ENCODE data around the gene ALDOB. TPM values are rescaled to one million over a fixed set of nuclear protein-coding genes. Genes with fewer than 3 reads are reported as not detected.

ALDOB gene
- total and polyA plus RNA-seq, 2 donors (not counting 3 experiments of a cell fraction or from before 2014, with no cell fraction given): not detected

DNA sequence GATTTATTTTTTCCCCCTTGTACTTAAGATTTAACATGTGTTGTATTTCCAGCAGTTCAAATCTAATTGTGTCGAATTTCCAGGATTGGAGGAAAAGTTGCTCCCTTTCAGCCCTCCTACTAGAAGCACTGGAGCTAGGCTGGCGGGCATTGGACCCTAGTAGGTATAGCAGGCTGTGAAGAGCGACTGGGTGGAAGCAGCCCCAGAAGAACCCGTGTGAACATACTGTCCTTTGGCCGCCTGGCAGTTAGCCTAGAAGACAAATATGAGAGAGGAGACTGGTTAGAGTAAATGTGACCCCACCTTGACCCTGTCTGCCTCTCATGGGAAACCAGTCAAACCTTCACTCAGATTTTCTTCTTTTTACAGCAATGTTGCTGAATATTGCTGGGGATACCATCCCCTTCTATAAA is 13.9 kb downstream of the ALDOB start:
- no peaks in the 10 kb centered on the region for H3K9me1 ChIP-seq (replicated peaks; ENCODE audit: control insufficient read depth, extremely low read depth, insufficient read depth, low read length)
- H3K4me3 ChIP-seq (replicated peaks in 1 of 3; ENCODE audit: insufficient read depth in 1 of 3, low read depth in 1 of 3, low read length in 3 of 3): no peak overlapping the region
- H3K27me3 ChIP-seq (ENCODE audit: control insufficient read depth in 2 of 2, insufficient read depth in 2 of 2, low read length in 2 of 2): no peaks in the 10 kb centered on the region
- dilution Hi-C loops (cut with MboI; ENCODE audit: extremely low pct_ligation_motif_present, low sequenced_read_pairs): no loop called here
- H3K9me3 ChIP-seq (replicated peaks; ENCODE audit: control insufficient read depth, insufficient read depth, low read length): no peaks in the 10 kb centered on the region
- DNase-seq (ENCODE audit: low read depth, low spot score) (no peak), FAIRE-seq (no peak)
- H4K20me1 ChIP-seq (replicated peaks; ENCODE audit: control insufficient read depth, extremely low read depth, insufficient read depth, low read length): no peaks in the 10 kb centered on the region
- no peak overlapping the region for H2AFZ ChIP-seq (ENCODE audit: low read depth, low read length)
- no peak overlapping the region for H3K4me2 ChIP-seq (ENCODE audit: insufficient read depth, low read length)
- no peak for TF ChIP-seq POLR2AphosphoS5 (IDR thresholded peaks at IDR 0.05; ENCODE audit: insufficient read depth, low read depth, low read length)
- TF ChIP-seq FOS (IDR thresholded peaks at IDR 0.05; ENCODE audit: borderline replicate concordance, insufficient read depth, low read length): no peak
- TF ChIP-seq EZH2 (IDR thresholded peaks at IDR 0.05; ENCODE audit: borderline replicate concordance, low read depth, low read length, severe bottlenecking): no peak
- TF ChIP-seq, protein P1, sequence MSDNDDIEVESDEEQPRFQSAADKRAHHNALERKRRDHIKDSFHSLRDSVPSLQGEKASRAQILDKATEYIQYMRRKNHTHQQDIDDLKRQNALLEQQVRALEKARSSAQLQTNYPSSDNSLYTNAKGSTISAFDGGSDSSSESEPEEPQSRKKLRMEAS (IDR thresholded peaks at IDR 0.05; ENCODE audit: insufficient read depth, insufficient read length): no peak
- TF ChIP-seq MYC (IDR thresholded peaks at IDR 0.05; ENCODE audit: low read depth, low read length): no peak
- no peak for TF ChIP-seq GATA2 (IDR thresholded peaks at IDR 0.05; ENCODE audit: insufficient read depth, insufficient read length, low read depth, low read length)
- no peak for TF ChIP-seq POLR2A (IDR thresholded peaks at IDR 0.05; ENCODE audit: low read depth, low read length)
- TF ChIP-seq JUN (IDR thresholded peaks at IDR 0.05; ENCODE audit: borderline replicate concordance, insufficient read depth, insufficient read length, low read depth): no peak
- TF ChIP-seq, protein P2, sequence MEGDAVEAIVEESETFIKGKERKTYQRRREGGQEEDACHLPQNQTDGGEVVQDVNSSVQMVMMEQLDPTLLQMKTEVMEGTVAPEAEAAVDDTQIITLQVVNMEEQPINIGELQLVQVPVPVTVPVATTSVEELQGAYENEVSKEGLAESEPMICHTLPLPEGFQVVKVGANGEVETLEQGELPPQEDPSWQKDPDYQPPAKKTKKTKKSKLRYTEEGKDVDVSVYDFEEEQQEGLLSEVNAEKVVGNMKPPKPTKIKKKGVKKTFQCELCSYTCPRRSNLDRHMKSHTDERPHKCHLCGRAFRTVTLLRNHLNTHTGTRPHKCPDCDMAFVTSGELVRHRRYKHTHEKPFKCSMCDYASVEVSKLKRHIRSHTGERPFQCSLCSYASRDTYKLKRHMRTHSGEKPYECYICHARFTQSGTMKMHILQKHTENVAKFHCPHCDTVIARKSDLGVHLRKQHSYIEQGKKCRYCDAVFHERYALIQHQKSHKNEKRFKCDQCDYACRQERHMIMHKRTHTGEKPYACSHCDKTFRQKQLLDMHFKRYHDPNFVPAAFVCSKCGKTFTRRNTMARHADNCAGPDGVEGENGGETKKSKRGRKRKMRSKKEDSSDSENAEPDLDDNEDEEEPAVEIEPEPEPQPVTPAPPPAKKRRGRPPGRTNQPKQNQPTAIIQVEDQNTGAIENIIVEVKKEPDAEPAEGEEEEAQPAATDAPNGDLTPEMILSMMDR (IDR thresholded peaks at IDR 0.05; ENCODE audit: extremely low read depth in 1 of 2, insufficient read depth in 1 of 2, low read depth in 1 of 2, low read length in 2 of 2): no peak
- no TSS peak for BruUV-seq (replicated peaks)
- no peaks in the 10 kb centered on the region for H3K36me3 ChIP-seq (ENCODE audit: control insufficient read depth in 2 of 2, extremely low read depth in 1 of 2, insufficient read depth in 2 of 2, low read length in 2 of 2)
- intact Hi-C loops (cut with micrococcal nuclease): no loop called here
- H3K4me1 ChIP-seq (ENCODE audit: control insufficient read depth, extremely low read depth, insufficient read depth, low read length): no peaks in the 10 kb centered on the region
- no peaks in the 10 kb centered on the region for H3K79me2 ChIP-seq (ENCODE audit: control insufficient read depth, insufficient read depth, low read length)
- ChIA-PET POLR2A (no interaction called here), CTCF (interaction anchor here (1.4 kb wide), 1 partner anchor 37 kb away, joined by 3 read pairs; no protein-coding TSS in a partner anchor)
- H3K9ac ChIP-seq (replicated peaks; ENCODE audit: extremely low read depth, insufficient read depth, low read length): no peak overlapping the region
- H3K27ac ChIP-seq (ENCODE audit: insufficient read depth, low read depth, low read length): no peak overlapping the region
